BLaER1 (cell line): ENCODE results near the gene KRT36.

ENCODE experiments used
- H3K27ac ChIP-seq: shearing (Covaris generic); formaldehyde crosslinking; 2 replicates; pipeline ENCODE4 v1.8.1; 2022
- H3K27me3 ChIP-seq: shearing (Covaris generic); formaldehyde crosslinking; 2 replicates; pipeline ENCODE4 v1.8.1; 2022
- H3K36me3 ChIP-seq: shearing (Covaris generic); formaldehyde crosslinking; 2 replicates; pipeline ENCODE4 v1.8.1; 2022
- H3K4me1 ChIP-seq: shearing (Covaris generic); formaldehyde crosslinking; 2 replicates; pipeline ENCODE4 v1.8.1; 2022
- H3K4me2 ChIP-seq: shearing (Covaris generic); formaldehyde crosslinking; 2 replicates; pipeline ENCODE4 v1.8.1; 2022
- H3K4me3 ChIP-seq: shearing (Covaris generic); formaldehyde crosslinking; 2 replicates; pipeline ENCODE4 v1.8.1; 2022
- H3K9ac ChIP-seq: shearing (Covaris generic); formaldehyde crosslinking; 2 replicates; pipeline ENCODE4 v1.8.1; 2022
- H3K9me3 ChIP-seq: shearing (Covaris generic); formaldehyde crosslinking; 2 replicates; pipeline ENCODE4 v1.8.1; 2022
- H4K20me1 ChIP-seq: shearing (Covaris generic); formaldehyde crosslinking; 2 replicates; pipeline ENCODE4 v1.8.1; 2022
- Cebpa-rat ChIP-seq: shearing (Covaris generic); IDR thresholded peaks from 2 replicates; pipeline ENCODE4 v1.8.1; 2022

The KRT36 gene

DNA sequence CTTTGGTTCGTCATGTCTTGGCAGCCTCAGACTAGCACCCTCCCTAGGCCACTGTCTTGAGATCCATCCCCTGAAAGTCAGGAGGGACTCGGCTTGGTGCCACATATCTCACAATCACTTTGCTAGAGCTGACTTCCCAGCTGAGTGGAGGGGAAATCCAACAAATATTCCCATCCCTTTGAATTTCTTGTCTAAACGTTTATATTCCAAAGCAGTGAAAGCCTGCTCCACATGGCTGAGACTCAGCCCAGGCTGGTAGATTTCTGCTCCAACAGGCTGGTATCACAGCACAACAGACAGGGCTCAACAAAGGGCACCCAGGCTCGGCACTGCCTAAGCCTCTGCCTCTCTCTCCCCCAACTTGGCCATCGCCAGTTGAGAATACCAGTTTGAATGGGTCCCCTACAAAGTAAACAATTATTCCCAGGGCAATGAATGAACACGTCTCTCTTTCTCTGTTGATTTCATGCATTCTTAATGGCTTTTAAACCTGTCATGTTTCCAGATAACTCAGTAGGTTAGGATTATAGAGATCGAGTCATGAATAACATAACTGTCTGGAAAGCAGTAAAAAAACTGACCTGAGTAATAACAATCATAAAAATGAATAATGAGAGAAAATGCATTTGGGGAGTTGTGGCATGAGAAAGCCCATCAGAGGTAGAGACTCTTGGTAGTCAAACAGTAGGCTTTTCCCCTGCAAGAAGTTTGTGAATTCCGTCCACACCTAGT is 14.7 kb upstream of the KRT36 start:
- H3K4me2 ChIP-seq = no peak overlapping the region
- no peak overlapping the region for H3K4me3 ChIP-seq
- H3K27ac ChIP-seq = no peak overlapping the region
- H4K20me1 ChIP-seq = no peaks in the 10 kb centered on the region
- TF ChIP-seq Cebpa-rat = no peak
- H3K9ac ChIP-seq = no peak overlapping the region
- peaks cover 7% of the 10 kb centered on the region for H3K4me1 ChIP-seq
- H3K27me3 ChIP-seq = no peaks in the 10 kb centered on the region
- no peaks in the 10 kb centered on the region for H3K36me3 ChIP-seq
- H3K9me3 ChIP-seq = no peaks in the 10 kb centered on the region

DNA sequence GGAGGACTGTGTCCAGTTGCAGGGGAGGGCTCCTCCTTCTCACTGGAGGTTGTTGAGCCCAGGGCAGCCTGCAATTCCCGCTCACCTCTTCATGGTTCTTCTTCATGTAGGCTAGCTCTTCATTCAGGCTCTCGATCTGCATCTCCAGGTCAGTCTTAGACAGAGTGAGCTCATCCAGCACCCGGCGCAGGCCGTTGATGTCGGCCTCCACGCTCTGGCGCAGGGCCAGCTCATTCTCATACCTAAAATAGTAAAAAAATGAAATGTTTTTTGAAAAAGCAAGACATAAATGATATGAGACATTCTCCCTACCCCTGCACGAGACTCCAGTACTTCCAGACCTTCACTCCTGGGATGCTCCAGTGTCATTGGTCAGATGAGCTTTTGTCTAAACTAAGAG is 13.5 kb upstream of the KRT36 start:
- no peaks in the 10 kb centered on the region for H3K9me3 ChIP-seq
- peaks cover 7% of the 10 kb centered on the region for H3K4me1 ChIP-seq
- H3K27me3 ChIP-seq = no peaks in the 10 kb centered on the region
- no peak overlapping the region for H3K4me2 ChIP-seq
- no peak for TF ChIP-seq Cebpa-rat
- no peaks in the 10 kb centered on the region for H3K36me3 ChIP-seq
- no peak overlapping the region for H3K9ac ChIP-seq
- no peak overlapping the region for H3K4me3 ChIP-seq
- H4K20me1 ChIP-seq = no peaks in the 10 kb centered on the region
- H3K27ac ChIP-seq = no peak overlapping the region

DNA sequence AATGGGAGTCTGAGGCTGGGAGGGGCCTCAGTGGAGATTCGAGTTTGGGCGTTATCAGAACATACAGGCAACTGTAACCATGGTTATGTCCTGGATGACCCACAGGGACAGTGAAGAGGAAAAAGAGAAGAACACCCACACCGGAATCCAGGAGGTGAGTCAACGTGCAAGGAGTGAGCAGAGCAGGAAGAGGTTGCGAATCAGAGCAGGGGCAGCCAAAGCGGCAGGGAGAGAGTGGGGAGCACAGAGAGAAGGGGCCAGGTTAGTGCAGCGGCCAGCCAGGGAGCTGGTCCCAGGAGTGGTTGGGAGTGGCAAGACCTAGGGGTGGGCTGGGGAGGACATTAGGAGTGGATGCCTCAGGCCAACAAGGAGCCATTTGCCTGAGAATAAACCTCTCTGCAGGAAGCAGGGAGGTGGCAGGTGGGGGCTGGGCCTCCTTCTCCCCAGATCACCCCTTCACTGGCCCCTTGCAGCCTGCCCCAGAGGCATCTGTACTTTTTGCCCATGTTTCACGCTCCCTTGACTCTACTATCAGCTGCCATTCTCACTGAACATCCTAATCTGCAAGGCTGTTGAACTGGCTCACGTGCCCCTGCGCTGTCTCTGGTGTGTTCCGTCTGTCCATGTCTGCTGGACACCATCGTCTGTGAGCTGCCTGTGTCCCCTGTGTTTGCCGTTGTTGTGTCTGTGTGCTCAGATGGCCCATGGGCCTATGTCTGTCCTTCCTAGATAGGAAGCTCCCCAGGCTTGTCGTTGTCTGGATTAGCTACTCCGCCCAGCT is 10.6 kb upstream of the KRT36 start:
- Histone ChIP-seq H3K9ac (no peak overlapping the region), H3K4me3 (no peak overlapping the region), H3K4me1 (peaks cover 24% of the 10 kb centered on the region), H4K20me1 (no peaks in the 10 kb centered on the region), H3K36me3 (no peaks in the 10 kb centered on the region), H3K27ac (no peak overlapping the region), H3K27me3 (no peaks in the 10 kb centered on the region), H3K4me2 (no peak overlapping the region), H3K9me3 (no peaks in the 10 kb centered on the region)
- TF ChIP-seq Cebpa-rat = no peak

DNA sequence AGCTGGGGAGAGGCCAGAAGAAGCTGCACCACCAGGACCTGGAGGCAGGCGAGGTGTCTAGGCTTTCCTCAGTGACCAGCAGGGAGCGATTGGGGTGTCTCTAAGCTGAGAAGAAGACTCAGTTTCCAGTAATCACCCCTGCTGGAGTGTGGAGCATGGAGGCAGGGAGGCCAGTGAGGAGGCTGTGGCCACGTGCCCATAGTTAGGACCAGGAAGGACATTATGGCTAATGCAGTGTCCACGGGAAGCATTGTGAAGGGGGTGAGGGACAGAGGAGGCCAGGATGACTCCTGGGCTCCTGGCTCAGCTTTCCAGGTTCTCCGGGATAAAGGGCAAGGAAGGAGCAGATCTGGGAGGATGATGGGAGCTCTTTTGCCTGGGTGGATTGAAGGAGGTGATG is 10.0 kb upstream of the KRT36 start:
- no peaks in the 10 kb centered on the region for H3K36me3 ChIP-seq
- H3K27ac ChIP-seq = no peak overlapping the region
- no peaks in the 10 kb centered on the region for H3K27me3 ChIP-seq
- H3K9me3 ChIP-seq = no peaks in the 10 kb centered on the region
- no peak overlapping the region for H3K4me3 ChIP-seq
- H3K9ac ChIP-seq = no peak overlapping the region
- peaks cover 24% of the 10 kb centered on the region for H3K4me1 ChIP-seq
- no peak for TF ChIP-seq Cebpa-rat
- no peaks in the 10 kb centered on the region for H4K20me1 ChIP-seq
- no peak overlapping the region for H3K4me2 ChIP-seq

- H4K20me1 ChIP-seq = no peaks in the 10 kb centered on the region
- H3K4me3 ChIP-seq = no peak overlapping the region
- no peak for TF ChIP-seq Cebpa-rat
- no peaks in the 10 kb centered on the region for H3K36me3 ChIP-seq
- no peak overlapping the region for H3K27ac ChIP-seq
- H3K9me3 ChIP-seq = no peaks in the 10 kb centered on the region
- peaks cover 24% of the 10 kb centered on the region for H3K4me1 ChIP-seq
- H3K9ac ChIP-seq = no peak overlapping the region
- H3K4me2 ChIP-seq = no peak overlapping the region
- H3K27me3 ChIP-seq = no peaks in the 10 kb centered on the region
These were observed 8.6 kb upstream of the KRT36 start for GRCh38 chr17:41498276-41498675.

DNA sequence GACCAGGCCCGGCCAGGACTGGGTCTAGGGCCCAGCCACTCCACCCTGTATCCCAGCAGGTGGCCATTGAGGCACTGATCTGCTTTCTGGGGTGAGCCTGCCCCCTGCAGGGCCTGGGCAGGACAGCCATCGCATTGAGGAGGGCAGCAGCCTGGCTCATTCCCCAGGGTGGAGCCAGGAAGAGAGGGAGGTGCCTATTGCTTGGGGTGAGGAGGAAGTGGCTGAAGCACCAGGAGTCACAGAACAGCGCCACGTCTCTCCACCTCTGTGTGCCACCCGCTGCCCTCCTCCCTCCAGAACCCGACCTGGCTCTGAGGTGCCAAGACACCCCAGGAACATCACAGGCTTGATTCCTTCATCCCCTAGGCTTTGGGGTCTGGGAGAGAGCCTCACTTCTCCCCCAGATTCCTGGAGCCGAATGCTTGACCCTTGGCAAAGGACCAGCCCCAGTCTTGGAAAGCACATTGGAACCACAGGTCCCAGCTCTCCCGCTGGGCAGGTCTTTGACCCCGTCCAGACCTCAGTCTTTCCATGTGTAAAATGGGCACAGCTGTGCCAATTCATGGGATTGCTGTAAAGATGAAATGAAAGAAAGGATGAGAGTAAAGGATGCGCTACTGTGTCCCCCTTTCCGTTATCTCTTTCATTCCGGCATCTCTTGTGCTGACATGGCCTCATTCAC is 7.2 kb upstream of the KRT36 start:
- H4K20me1 ChIP-seq = no peaks in the 10 kb centered on the region
- peak overlapping the region; percentile 57 for H3K4me2 ChIP-seq
- H3K9me3 ChIP-seq = no peaks in the 10 kb centered on the region
- no peaks in the 10 kb centered on the region for H3K27me3 ChIP-seq
- peaks cover 22% of the 10 kb centered on the region for H3K4me1 ChIP-seq
- H3K9ac ChIP-seq = no peak overlapping the region
- H3K27ac ChIP-seq = peak overlapping the region; percentile 65; the same call in 1 of the 2 replicates
- H3K36me3 ChIP-seq = no peaks in the 10 kb centered on the region
- no peak overlapping the region for H3K4me3 ChIP-seq
- TF ChIP-seq Cebpa-rat = no peak

- H3K27ac ChIP-seq = no peak overlapping the region
- peaks cover 22% of the 10 kb centered on the region for H3K4me1 ChIP-seq
- H3K4me2 ChIP-seq = no peak overlapping the region
These were observed 4.8 kb upstream of the KRT36 start for GRCh38 chr17:41494524-41494923.

DNA sequence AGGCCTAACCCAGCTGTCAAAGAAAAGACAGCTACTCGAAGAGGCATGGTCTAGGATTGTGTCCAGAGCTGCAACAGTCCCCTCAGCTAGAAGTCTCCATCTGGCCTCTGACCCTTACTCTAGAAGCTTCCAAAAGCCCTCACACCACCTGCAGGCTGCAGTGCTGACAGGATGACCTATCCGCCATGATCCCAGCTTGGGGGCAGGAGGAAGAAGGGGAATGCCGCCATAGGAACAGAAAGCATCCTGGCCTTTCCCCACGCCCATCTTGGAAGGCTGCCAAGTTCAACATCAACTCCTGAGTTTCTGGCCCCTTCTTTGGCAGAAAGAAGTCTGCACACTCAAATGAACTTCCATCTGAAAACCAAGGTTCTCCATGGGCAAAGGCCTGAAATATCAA is 3.1 kb upstream of the KRT36 start:
- Histone ChIP-seq H3K9me3 (no peaks in the 10 kb centered on the region), H3K4me2 (no peak overlapping the region), H3K27ac (no peak overlapping the region), H3K9ac (no peak overlapping the region), H4K20me1 (no peaks in the 10 kb centered on the region), H3K36me3 (no peaks in the 10 kb centered on the region), H3K27me3 (no peaks in the 10 kb centered on the region), H3K4me3 (no peak overlapping the region), H3K4me1 (peaks cover 20% of the 10 kb centered on the region)
- no peak for TF ChIP-seq Cebpa-rat

More at GRCh38 chr17:41494524-41494923, 4.8 kb upstream of the KRT36 start:
- Histone ChIP-seq H3K4me3 (no peak overlapping the region), H3K27me3 (no peaks in the 10 kb centered on the region), H4K20me1 (no peaks in the 10 kb centered on the region), H3K9me3 (no peaks in the 10 kb centered on the region), H3K9ac (no peak overlapping the region), H3K36me3 (no peaks in the 10 kb centered on the region)
- TF ChIP-seq Cebpa-rat = no peak

- TF ChIP-seq Cebpa-rat = no peak
These were observed 2.6 kb upstream of the KRT36 start for GRCh38 chr17:41492351-41492750.

GRCh38 chr17:41491476-41491875 is 1.8 kb upstream of the KRT36 start:
- Histone ChIP-seq H3K4me2 (no peak overlapping the region), H3K36me3 (no peaks in the 10 kb centered on the region), H3K9me3 (no peaks in the 10 kb centered on the region), H3K4me3 (no peak overlapping the region), H3K4me1 (peaks cover 7% of the 10 kb centered on the region), H4K20me1 (no peaks in the 10 kb centered on the region), H3K27ac (no peak overlapping the region), H3K9ac (no peak overlapping the region), H3K27me3 (no peaks in the 10 kb centered on the region)
- TF ChIP-seq Cebpa-rat = no peak

More at GRCh38 chr17:41492351-41492750, 2.6 kb upstream of the KRT36 start:
- Histone ChIP-seq H3K4me1 (peaks cover 16% of the 10 kb centered on the region), H3K27me3 (no peaks in the 10 kb centered on the region), H3K4me3 (no peak overlapping the region), H3K9ac (no peak overlapping the region), H3K36me3 (no peaks in the 10 kb centered on the region), H3K4me2 (no peak overlapping the region), H4K20me1 (no peaks in the 10 kb centered on the region), H3K27ac (no peak overlapping the region), H3K9me3 (no peaks in the 10 kb centered on the region)
